Activated naive CD4-positive, alpha-beta T cell treated with anti-CD3 and anti-CD28 coated beads, Interleukin-2, amount 50 U/mL, for 72 hours (primary cell): ENCODE results near the gene SDF2L1. TPM values are rescaled to one million over a fixed set of nuclear protein-coding genes. Genes with fewer than 3 reads are reported as not detected.
"Not testable (repeated sequence)": the region's sequence is repeated elsewhere in the genome, so short reads cannot be mapped to it uniquely, and the experiment has no call there.

Source experiments
- ATAC-seq, 2 donors: fragments of 150-1000 bp; cut with Tn5 transposase; 2 replicates each; pipeline ENCODE4 v1.10.0; 2021; ENCODE audit warnings: mild to moderate bottlenecking in 2 of 2, moderate library complexity in 2 of 2
- DNase-seq, 2 donors: peaks; one replicate each; pipeline ENCODE4 v3.0.0; 2021 to 2022; ENCODE audit warnings: low spot score in 2 of 2
- H3K27ac Mint-ChIP-seq, 2 donors: one replicate each; pipeline ENCODE4 v1.8.0; 2022; ENCODE audit warnings: mild to moderate bottlenecking in 2 of 2, mixed read lengths in 2 of 2
- H3K36me3 Mint-ChIP-seq, 2 donors: one replicate each; pipeline ENCODE4 v1.8.0; 2022; ENCODE audit warnings: mixed read lengths in 2 of 2
- H3K9me3 Mint-ChIP-seq, 2 donors: one replicate each; pipeline ENCODE4 v1.8.0; 2022; ENCODE audit warnings: mixed read lengths in 2 of 2
- total RNA-seq, 2 donors: library from RNA; stranded (reverse); gene quantifications; one replicate each; pipeline ENCODE4 v1.2.3, GENCODE V29; 2022

The SDF2L1 gene
- total RNA-seq, 2 donors from 2014 or later = 25.3 to 27.8 TPM

DNA sequence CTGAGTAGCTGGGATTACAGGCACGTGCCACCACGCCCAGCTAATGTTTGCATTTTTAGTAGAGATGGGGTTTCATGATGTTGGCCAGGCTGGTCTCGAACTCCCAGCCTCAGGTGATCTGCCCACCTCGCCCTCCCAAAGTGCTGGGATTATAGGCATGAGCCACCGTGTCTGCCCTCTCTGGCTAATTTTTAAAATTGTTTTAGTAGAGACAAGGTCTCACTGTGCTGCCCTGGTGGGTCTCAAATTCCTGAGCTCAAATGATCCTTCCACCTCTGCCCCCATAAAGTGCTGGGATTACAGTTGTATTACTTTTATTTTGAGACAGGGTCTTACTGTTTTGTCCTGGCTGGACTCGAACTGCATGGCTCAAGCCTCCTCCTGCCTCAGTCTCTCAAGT, 3.4 kb downstream of the SDF2L1 start:
- H3K27ac Mint-ChIP-seq, DNase-seq, H3K9me3 Mint-ChIP-seq, ATAC-seq: not testable (repeated sequence)
- peaks cover 10 to 23% of the 10 kb centered on the region in 2 donors for H3K36me3 Mint-ChIP-seq

DNA sequence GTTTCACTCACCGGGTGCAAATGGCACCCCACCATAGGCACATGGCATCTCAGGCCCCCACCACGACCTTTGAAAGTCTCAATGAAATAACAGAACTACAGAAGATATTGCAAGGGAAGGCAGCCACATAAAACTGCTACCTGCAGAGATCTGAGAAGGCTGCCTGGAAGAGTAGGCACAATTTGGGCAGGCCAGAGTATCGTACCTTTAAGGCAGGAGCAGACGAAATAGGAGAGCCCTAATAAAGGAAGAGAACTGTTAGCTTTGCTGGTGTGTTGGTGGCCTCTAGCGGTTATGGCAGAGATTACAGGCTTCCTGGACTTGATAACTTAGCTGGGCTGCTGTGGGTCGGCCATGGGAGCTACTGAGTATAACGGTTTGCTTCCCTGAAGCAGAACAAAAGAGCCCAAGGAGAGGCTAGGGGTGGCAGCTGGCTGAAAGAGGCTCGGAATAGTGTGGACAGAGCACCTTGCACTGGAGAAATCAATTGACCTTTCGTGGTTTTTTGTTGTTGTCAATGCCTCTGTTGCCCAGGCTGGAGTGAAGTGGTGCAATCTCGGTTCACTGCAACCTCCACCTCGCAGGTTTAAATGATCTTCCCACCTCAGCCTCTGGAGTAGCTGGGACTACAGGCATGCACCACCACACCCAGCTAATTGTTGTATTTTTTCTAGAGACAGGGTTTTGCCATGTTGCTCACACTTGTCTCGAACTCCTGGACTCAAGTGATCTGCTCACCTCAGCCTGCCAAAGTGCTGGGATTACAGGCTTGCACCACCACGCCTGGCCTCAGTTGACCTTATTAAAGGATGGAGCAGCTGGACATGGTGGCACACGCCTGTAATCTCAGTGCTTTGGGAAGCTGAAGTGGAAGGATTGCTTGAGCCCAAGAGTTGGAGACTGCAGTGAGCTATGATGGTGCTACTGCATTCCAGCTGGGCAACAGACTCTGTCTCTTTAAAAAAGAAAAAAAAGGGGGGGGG, 4.8 kb downstream of the SDF2L1 start:
- Mint-ChIP-seq H3K9me3 (no peaks in the 10 kb centered on the region), H3K27ac (no peak overlapping the region), H3K36me3 (peaks cover 10 to 23% of the 10 kb centered on the region in 2 donors)
- ATAC-seq (peak in 1 of 2 donors; percentile 17), DNase-seq (peak in 1 of 2 donors; percentile 72)

DNA sequence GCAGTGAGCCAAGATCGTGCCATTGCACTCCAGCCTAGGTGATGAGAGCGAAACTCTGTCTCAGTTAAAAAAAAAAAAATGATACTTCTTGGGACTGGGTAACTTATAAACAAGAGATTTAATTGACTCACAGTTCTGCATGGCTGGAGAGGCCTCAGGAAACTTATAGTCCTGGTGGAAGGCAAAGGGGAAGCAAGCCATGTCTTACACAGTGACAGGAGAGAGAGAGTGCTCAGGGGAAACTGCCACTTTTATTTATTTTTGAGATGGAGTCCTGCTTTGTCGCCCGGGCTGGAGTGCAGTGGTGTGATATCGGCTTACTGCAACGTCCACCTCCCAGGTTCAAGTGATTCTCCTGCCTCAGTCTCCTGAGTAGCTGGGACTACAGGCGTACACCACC, 8.2 kb downstream of the SDF2L1 start:
- ATAC-seq (no peak), DNase-seq (no peak)
- H3K27ac Mint-ChIP-seq = peak overlapping the region in 1 of 2 donors; percentile 56
- H3K9me3 Mint-ChIP-seq = no peaks in the 10 kb centered on the region
- peaks cover 5 to 9% of the 10 kb centered on the region in 2 donors for H3K36me3 Mint-ChIP-seq

DNA sequence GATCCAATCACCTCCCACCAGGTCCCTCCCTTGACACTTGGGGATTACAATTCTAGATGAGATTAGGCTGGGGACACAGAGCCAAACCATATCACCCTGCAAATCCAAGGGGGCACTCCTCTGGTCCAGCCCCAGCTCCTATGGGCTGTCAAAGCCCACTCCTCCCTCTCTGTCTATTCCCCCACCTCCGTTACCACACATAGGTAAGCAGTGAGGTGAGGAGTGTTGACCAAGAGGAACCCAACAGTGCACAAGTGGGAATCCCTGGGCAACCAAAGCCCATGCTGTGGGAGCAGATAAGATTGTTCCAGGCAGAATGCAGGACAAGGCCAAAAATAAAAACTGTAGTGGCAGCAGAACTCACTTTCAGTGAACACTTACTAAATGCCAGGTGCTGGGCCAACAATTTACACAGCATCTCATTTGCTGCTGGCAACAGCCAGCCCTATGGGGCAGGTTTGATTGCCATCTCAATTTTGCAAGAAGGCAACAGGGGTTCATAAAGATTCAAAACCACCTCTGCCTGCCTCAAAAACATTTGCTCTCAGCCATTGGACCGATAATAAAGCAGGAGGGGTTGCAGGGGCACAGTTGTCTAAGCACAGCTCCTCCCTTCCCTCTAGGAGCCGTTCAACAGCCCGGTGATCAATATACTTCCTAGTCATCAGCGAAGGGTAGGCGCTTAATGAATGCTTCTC, 8.9 kb downstream of the SDF2L1 start:
- ATAC-seq = peak in 1 of 2 donors; percentile 2
- H3K9me3 Mint-ChIP-seq = no peaks in the 10 kb centered on the region
- no peak for DNase-seq
- H3K27ac Mint-ChIP-seq = peak overlapping the region; percentile 77 to 85
- H3K36me3 Mint-ChIP-seq = peaks cover 5 to 9% of the 10 kb centered on the region in 2 donors

DNA sequence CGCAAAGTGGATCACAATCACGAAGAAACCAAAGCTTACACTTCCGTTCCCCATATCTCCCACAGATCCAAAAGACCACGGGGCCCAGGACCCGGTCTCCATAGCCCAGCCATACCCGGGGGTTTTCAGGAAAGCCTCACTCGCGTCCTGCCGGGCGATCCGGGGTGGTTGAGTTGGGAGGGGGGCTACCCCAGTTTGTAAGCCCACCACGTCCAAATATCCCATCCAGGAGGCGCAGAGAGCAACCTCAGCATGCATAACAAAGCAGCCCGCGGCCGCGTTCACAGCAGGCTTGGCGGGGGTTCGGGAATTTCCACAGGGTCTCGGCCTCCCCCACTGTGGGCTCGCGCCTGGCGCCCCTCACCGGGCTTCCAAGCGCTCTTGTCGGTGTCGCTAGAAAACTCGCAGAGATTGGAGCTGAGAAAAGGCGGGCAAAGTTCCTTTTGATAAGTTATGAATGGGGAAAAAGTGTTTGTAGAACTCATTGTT, 9.5 kb downstream of the SDF2L1 start:
- ATAC-seq (peak; percentile 2 to 20), DNase-seq (peak in 1 of 2 donors; percentile 69)
- peak overlapping the region; percentile 77 to 85 for H3K27ac Mint-ChIP-seq
- no peaks in the 10 kb centered on the region for H3K9me3 Mint-ChIP-seq
- H3K36me3 Mint-ChIP-seq = peaks cover 1 to 4% of the 10 kb centered on the region in 2 donors

DNA sequence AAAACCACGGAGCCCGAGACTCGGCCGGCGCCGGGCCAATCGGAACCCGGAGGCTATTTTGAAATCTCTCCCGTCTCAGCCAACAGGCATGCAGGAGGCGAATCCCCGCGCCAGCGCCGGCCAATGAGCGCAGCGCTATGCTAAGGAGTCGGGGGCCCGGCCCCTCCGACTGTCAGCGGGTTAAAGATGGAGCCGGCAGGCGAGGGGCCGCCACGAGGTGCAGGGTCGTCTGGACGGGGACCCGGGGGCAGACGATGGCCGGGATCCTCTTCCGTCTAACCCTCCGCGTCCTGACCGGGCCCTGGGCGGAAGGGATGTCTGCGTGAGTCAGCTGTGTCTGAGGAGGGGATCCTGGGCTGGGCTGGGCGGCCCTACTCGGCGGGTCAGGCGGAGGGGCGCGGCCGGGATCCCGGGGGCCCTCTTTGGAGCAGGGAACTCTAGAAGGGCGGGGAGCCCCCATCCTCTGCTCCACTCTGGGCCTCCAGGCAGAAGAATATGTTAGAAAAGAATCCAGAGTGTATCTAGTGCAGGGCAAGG, 10.0 kb downstream of the SDF2L1 start:
- Mint-ChIP-seq H3K27ac (peak overlapping the region; percentile 77 to 85), H3K9me3 (no peaks in the 10 kb centered on the region), H3K36me3 (no peaks in the 10 kb centered on the region)
- peak; percentile 98 to 99 for ATAC-seq
- DNase-seq = peak; percentile 88 to 91

DNA sequence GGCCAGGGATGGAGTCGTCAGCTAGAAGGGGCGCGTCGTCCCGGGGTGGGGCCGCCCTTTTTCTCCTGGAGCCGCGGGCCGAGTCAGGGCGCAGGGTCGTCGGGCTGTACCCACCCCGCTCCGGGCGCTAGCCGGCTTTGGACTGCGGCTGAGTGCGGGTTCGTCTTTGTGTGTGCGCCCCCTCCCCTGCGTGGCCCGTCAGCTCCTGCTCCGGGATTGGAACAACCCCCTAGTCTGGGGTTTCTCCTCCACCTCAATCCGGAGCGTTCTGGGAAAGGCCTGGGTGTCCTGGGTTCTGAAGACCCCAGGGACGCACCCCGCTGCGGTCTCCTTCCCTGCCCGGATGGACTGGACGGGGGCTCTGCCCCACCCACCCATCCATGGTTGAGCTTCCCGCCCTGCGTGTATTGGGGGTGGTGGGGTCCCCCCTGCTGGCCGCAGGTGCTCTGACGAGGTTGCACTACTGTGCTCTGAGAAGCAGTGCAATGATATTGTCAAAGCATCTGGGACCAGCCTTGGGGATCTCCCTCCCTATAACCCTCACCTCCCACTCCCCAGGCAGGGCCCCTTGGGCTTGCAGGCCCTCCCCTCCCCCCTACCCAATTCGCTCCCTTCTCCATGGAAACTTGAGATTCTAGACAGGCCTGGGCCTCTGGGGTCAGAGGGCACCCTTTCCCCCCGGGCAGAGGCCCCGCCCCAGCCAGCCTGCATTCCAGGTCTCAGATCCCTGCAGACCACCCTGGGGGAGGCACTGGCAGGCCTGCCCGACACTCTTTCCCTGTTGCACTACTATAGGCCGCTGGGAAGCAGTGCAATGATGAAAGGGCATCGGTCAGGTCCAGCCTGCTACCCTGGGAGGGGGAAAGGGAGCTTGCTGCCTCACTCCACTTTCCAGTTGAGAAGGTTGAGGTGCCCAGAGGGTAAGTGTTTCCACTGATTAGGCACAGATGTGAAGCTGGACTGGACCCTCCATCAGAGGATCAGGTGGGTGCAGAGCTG, 10.7 kb downstream of the SDF2L1 start:
- ATAC-seq = no peak
- H3K36me3 Mint-ChIP-seq = no peaks in the 10 kb centered on the region
- H3K9me3 Mint-ChIP-seq = no peaks in the 10 kb centered on the region
- H3K27ac Mint-ChIP-seq = peak overlapping the region in 1 of 2 donors; percentile 77
- no peak for DNase-seq

DNA sequence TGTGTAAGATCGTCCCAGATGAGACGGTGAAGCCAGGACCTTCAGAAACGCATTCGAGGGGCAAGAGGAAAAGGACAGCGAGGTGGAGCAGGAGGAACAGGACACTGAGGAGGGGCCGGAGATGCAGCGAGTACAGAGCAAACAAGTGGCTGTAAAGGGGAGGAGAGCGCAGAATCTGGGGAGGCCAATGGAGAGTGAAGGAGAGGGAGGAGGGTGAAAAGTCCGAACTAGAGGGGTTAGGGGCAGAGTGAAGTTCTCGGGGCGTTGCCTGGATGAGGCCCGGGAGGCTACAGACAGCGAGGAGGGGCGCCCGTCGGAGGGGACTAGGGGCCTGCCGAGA, 14.9 kb downstream of the SDF2L1 start:
- no peaks in the 10 kb centered on the region for H3K9me3 Mint-ChIP-seq
- ATAC-seq = no peak
- no peak for DNase-seq
- no peaks in the 10 kb centered on the region for H3K36me3 Mint-ChIP-seq
- H3K27ac Mint-ChIP-seq = peak overlapping the region in 1 of 2 donors; percentile 1

DNA sequence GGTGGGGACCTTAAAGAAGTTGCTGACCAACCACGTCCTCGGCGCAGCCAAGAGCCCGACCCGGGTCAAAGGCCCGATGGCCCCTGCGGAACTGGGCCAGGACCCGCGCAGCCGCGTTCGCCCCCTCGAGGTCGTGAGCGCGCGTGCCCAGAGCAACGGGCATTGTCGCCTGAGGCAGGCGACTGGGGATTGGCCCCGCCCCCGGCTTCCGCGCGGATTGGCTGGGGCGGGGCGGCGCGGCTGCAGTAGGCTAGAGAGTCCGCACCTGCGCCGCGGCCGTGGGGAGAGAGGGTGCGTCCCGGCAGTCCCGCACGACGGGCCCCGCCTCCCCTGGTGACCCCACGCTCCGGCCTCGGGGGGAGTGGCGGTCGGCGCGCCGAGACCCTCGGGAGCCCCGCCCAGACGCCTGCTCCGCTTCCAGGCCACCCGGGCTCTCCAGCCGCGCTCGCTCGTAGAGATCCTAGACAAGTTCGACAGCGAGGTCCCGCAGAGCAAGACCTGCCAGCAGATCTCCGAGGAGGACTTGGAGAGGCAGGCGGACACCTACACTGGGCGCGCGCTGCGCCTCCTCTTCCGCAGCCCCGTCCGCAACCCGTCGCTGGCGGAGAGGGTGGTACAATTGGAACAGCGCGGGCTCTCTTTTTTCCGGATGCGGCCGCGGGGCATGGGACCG, 15.4 kb downstream of the SDF2L1 start:
- Mint-ChIP-seq H3K27ac (peak overlapping the region in 1 of 2 donors; percentile 1), H3K9me3 (no peaks in the 10 kb centered on the region), H3K36me3 (no peaks in the 10 kb centered on the region)
- DNase-seq (peak; percentile 84), ATAC-seq (peak; percentile 95)

DNA sequence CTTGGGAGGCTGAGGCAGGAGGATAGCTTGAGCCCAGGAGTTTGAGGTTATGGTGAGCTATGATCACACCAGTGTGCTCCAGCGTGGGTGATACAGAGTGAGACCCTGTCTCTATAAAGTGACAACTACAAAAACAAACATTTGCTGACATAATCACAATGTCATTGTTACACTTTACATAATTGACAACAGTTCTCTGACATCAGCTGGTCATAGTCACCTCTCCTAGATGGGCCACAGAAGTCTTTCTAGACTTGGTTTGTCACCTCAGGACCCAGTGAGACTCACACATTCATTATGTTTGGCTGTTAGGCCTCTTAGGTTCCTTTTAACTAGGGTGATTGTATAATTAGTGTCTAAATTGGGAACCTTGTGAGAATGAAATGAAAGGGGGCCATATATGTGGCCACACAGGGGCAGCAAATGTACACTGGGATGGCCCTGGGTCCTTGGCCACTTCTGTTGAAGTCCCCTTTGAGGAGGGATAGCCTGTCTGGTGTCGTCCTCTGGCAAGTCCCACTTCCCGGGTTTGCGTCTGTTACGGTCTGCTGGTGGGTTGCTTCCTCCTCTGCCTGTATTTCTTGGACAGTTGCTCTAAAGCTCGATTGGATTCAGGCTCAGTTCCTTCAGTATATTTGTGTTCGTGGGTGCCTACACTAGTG, 17.9 kb downstream of the SDF2L1 start:
- DNase-seq (no peak), ATAC-seq (no peak)
- H3K36me3 Mint-ChIP-seq = no peaks in the 10 kb centered on the region
- no peak overlapping the region for H3K27ac Mint-ChIP-seq
- no peaks in the 10 kb centered on the region for H3K9me3 Mint-ChIP-seq

DNA sequence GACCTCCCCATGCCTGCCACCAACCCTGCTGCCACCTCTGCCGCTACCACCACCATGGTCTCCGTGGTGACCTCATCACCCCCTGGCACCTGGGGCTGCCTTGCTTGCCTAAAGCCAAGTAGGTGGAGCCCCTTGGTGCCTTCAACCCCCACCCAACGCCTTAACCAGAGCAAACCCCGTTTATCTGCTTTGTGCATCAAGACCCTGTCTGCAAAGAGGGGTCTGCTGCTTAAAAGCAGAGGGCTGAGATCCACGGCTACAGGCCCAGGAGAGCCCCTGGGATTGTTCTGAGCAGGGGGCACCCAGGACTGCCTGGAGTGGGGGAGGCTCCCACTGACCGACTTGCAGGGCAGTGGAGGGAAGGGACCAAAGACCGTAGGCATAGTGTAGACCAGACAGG, 18.8 kb downstream of the SDF2L1 start:
- Mint-ChIP-seq H3K9me3 (no peaks in the 10 kb centered on the region), H3K27ac (no peak overlapping the region), H3K36me3 (no peaks in the 10 kb centered on the region)
- DNase-seq = no peak
- ATAC-seq = no peak

DNA sequence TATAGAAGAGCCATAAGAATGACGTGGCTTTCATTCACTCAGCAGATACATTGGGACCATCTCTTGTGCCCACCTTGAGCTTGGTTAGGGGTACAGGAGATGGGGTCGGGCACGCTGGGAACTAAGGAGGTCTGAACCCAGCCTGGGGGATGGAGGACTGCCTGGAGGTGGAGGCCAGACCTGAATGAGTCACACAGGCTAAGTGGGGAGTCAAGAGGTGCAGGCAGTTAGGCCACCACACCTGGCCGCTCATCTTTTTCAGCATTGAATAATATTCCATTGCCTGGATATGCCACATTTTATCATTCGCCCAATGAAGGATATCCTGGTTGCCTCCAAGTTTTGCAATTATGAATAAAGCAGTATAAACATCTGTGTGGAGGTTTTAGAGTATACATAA, 19.9 kb downstream of the SDF2L1 start:
- DNase-seq = no peak
- Mint-ChIP-seq H3K36me3 (peaks cover 0 to 6% of the 10 kb centered on the region in 2 donors), H3K9me3 (no peaks in the 10 kb centered on the region), H3K27ac (no peak overlapping the region)
- no peak for ATAC-seq

DNA sequence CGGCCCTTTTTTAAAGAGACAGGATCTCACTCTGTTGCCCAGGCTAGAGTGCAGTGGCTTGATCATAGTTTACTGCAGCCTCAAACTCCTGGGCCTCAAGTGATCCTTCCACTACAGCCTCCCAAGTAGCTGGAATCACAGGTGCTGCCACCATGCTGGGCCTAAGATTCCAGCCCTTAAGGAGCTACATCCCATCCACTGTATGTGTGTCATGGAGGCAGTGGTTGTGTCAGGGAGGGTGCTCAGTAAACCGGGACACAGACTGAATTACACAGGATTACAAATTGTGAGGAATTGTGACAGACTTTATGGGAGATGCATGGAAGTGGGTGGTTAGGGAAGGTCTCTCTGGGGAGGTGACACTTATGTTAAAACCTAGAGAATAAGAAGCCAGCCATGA, 21.6 kb downstream of the SDF2L1 start:
- Mint-ChIP-seq H3K9me3 (no peaks in the 10 kb centered on the region), H3K27ac (peak overlapping the region in 1 of 2 donors; percentile 19), H3K36me3 (peaks cover 5 to 6% of the 10 kb centered on the region in 2 donors)
- DNase-seq = no peak
- ATAC-seq = no peak

DNA sequence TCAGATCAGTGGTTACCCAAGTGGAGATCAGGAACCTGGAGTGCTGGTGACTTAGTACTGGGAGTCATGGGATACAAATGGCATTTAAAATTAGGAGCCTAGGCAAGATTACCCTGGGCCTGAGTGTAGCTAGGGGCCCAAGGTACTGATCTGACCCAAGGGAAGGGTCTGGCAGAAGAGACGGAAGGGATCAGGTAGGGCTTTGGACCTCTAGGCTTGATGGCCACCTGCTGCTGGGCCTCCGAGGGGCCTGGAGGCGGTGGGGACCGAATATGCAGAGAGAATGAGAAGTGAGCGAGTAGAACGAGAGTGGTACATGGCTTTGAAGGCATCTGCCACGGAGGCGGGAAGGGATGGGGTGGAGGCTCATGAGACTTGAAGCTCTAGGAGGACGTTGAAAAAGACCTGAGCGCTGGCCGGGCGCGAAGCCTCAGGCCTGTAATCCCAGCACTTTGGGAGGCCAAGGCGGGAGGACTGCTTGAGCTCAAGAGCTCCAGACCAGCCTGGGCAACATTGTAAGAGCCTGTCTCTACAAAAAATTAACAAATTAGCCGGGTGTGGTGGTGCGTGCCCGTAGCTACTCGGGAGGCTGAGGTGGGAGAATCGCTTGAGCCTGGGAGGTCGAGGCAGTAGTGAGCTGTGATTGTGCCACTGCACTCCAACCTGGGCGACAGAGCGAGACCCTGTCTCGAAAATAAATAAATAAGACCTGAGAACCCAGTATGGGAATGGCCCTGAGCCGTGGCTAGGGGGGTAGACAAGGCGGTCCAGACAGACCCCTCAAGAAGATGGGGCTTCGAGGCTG, 23.1 kb downstream of the SDF2L1 start:
- Mint-ChIP-seq H3K36me3 (peaks cover 5 to 11% of the 10 kb centered on the region in 2 donors), H3K9me3 (no peaks in the 10 kb centered on the region), H3K27ac (peak overlapping the region; percentile 74 to 89)
- ATAC-seq (no peak), DNase-seq (no peak)
